Subcutaneous abdominal adipose tissue (tissue), 5 donors: ENCODE measurements around the gene XPC.

Experiments
- H3K27ac ChIP-seq: one replicate; pipeline ENCODE4 v1.7.0; 2013; ENCODE audit warnings: low read depth, mild to moderate bottlenecking, inconsistent platforms, low read length, moderate library complexity
- H3K27me3 ChIP-seq, 5 donors: one replicate each; pipeline ENCODE4 v1.7.0; 2013; ENCODE audit warnings: low read length in 5 of 5, inconsistent platforms in 1 of 5; ENCODE audit not compliant: control insufficient read depth in 5 of 5, insufficient read depth in 4 of 5
- H3K36me3 ChIP-seq, 5 donors: one replicate each; pipeline ENCODE4 v1.7.0; 2013; ENCODE audit warnings: low read length in 5 of 5; ENCODE audit not compliant: control insufficient read depth in 5 of 5, insufficient read depth in 5 of 5
- H3K4me1 ChIP-seq, 5 donors: one replicate each; pipeline ENCODE4 v1.7.0; 2013; ENCODE audit warnings: low read length in 5 of 5, mild to moderate bottlenecking in 3 of 5, moderate library complexity in 1 of 5; ENCODE audit not compliant: control insufficient read depth in 5 of 5, insufficient read depth in 5 of 5
- H3K4me3 ChIP-seq, 5 donors: one replicate each; pipeline ENCODE4 v1.7.0; 2013; ENCODE audit warnings: low read length in 5 of 5, low read depth in 1 of 5
- H3K9ac ChIP-seq, 5 donors: one replicate each; pipeline ENCODE4 v1.7.0; 2013; ENCODE audit warnings: low read length in 5 of 5, mild to moderate bottlenecking in 4 of 5, moderate library complexity in 3 of 5
- H3K9me3 ChIP-seq, 5 donors: one replicate each; pipeline ENCODE4 v1.7.0; 2013; ENCODE audit warnings: low read length in 5 of 5; ENCODE audit not compliant: control insufficient read depth in 5 of 5
- donor health status: healthy.
- donor health status: healthy.
- donor health status: healthy.
- donor health status: healthy.
- donor health status: healthy.

The XPC gene

DNA sequence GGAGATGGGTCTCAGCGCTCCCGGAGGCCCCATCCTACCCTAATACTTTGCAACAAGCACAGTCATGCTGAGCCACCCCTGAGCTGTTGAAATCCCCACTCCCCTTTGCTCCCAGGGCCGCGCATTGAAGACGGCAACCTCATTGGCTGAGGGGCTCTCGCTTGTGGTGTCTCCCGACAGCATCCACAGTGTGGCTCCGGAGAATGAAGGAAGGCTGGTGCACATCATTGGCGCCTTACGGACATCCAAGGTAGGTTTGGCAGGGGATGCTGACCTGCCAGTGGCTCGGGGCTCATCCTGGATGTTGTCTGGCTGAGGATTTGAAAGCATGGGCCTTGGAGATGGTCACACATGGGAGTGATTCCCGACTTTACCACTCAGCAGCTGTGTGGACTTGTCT lies 47.7 kb downstream of the XPC start:
- H3K27me3 ChIP-seq: no peaks in the 10 kb centered on the region
- H3K27ac ChIP-seq: no peak overlapping the region
- H3K9ac ChIP-seq: no peak overlapping the region
- no peak overlapping the region for H3K4me3 ChIP-seq
- no peaks in the 10 kb centered on the region for H3K9me3 ChIP-seq
- H3K4me1 ChIP-seq: peaks cover 9 to 37% (median 26%) of the 10 kb centered on the region in 5 donors
- H3K36me3 ChIP-seq: peaks cover 0 to 82% (median 75%) of the 10 kb centered on the region in 5 donors

- peaks cover 0 to 78% (median 70%) of the 10 kb centered on the region in 5 donors for H3K36me3 ChIP-seq
- no peaks in the 10 kb centered on the region for H3K27me3 ChIP-seq
- H3K4me3 ChIP-seq: no peak overlapping the region
- H3K27ac ChIP-seq: no peak overlapping the region
- peaks cover 9 to 42% (median 30%) of the 10 kb centered on the region in 5 donors for H3K4me1 ChIP-seq
- no peak overlapping the region for H3K9ac ChIP-seq
- H3K9me3 ChIP-seq: no peaks in the 10 kb centered on the region
These were observed 48.2 kb downstream of the XPC start for GRCh38 chr3:14130230-14130629.

DNA sequence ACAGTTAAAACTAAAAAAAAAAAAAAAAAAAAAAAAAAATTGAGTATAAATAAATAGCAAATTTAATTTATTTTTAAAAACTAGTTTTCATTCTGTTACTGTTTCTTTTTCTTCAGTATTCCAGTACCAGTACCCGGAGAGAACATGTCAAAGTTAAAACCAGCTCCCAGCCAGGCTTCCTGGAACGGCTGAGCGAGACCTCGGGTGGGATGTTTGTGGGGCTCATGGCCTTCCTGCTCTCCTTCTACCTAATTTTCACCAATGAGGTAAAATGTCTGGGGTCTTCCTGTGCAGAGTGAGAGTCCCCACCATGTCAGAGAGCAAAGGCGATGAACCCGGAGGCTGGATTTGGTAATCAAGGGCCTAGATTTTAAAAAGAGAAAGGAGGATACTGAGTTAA lies 49.1 kb downstream of the XPC start:
- no peaks in the 10 kb centered on the region for H3K27me3 ChIP-seq
- H3K9ac ChIP-seq: no peak overlapping the region
- H3K9me3 ChIP-seq: no peaks in the 10 kb centered on the region
- no peak overlapping the region for H3K4me3 ChIP-seq
- peaks cover 0 to 68% (median 61%) of the 10 kb centered on the region in 5 donors for H3K36me3 ChIP-seq
- H3K27ac ChIP-seq: no peak overlapping the region
- H3K4me1 ChIP-seq: peaks cover 9 to 44% (median 34%) of the 10 kb centered on the region in 5 donors

- H3K27me3 ChIP-seq: no peaks in the 10 kb centered on the region
- no peak overlapping the region for H3K9ac ChIP-seq
- H3K4me3 ChIP-seq: no peak overlapping the region
- peaks cover 0 to 63% (median 55%) of the 10 kb centered on the region in 5 donors for H3K36me3 ChIP-seq
- peaks cover 10 to 49% (median 38%) of the 10 kb centered on the region in 5 donors for H3K4me1 ChIP-seq
- H3K27ac ChIP-seq: no peak overlapping the region
- H3K9me3 ChIP-seq: no peaks in the 10 kb centered on the region
These were observed 49.7 kb downstream of the XPC start for GRCh38 chr3:14128724-14129123.

DNA sequence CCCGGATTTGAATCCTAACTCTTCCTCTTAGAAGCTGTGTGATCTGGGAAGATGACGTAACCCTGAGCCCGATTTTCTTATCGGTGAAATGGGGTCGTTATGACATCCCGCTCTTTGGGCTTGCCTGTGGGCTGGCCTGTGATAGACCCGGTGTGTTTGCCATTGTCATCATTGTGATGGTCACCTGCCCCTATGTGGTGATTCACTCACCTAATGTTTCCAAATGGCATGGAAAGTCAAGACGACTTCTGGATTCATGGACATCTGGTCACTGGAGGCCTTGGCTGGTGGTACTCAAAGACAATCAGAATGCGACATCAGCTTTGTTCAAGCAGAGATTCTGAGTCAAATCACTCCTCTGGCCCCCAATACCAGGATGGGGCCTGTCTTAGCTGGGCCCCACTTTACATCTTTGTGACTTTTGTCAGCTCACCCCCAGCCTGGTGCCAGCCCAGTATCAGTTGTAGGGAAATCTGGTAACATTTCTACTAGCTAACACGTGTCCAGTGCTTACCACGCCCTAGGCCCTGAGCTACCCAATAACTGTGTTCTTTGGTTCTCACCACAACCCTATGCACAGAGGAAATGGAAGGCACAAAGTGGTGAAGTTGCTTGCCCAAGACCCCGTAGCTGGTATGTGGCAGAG lies 50.8 kb downstream of the XPC start:
- H3K27ac ChIP-seq: no peak overlapping the region
- no peaks in the 10 kb centered on the region for H3K9me3 ChIP-seq
- H3K4me1 ChIP-seq: peaks cover 12 to 58% (median 43%) of the 10 kb centered on the region in 5 donors
- H3K27me3 ChIP-seq: no peaks in the 10 kb centered on the region
- no peak overlapping the region for H3K4me3 ChIP-seq
- peak overlapping the region in 1 of 5 donors; percentile 10 for H3K9ac ChIP-seq
- peaks cover 0 to 52% (median 44%) of the 10 kb centered on the region in 5 donors for H3K36me3 ChIP-seq

DNA sequence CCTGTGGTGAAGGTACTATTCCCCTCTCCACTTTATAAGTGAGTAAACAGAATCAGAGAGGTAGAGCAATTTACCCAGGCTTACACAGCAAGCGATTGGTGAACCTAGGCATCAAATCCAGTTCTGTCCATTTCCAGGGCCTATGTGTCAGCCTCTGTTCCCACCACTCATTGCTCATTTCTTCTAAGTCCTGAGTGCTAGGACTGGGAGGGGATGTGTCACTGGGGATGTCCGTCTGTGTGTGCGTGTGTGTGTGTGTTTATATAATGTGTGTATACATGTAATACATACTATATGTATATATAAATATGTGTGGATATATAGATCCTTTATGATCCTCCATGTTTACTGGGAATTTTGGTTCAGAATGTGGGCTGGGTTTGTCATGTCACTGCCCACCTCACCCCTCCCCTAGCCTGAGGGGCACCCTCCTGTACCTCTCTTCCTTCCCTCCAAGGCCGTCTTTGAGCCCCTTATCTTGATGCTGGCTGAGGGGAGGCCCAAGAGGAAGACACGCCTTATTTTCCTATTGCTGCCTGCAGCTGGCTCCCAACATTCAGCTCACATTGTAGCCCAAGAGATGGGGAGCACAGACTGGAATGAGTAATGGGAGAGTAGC lies 51.4 kb downstream of the XPC start:
- peaks cover 0 to 46% (median 38%) of the 10 kb centered on the region in 5 donors for H3K36me3 ChIP-seq
- H3K9me3 ChIP-seq: no peaks in the 10 kb centered on the region
- H3K4me3 ChIP-seq: peak overlapping the region; percentile 28 to 97 (median 95)
- H3K9ac ChIP-seq: peak overlapping the region in 3 of 5 donors; percentile 95 to 97 (median 96)
- peaks cover 12 to 58% (median 43%) of the 10 kb centered on the region in 5 donors for H3K4me1 ChIP-seq
- peak overlapping the region; percentile 95 for H3K27ac ChIP-seq
- H3K27me3 ChIP-seq: no peaks in the 10 kb centered on the region

- peaks cover 12 to 57% (median 43%) of the 10 kb centered on the region in 5 donors for H3K4me1 ChIP-seq
- H3K9me3 ChIP-seq: no peaks in the 10 kb centered on the region
- peak overlapping the region; percentile 93 to 97 (median 96) for H3K4me3 ChIP-seq
- H3K27ac ChIP-seq: peak overlapping the region; percentile 95
- H3K36me3 ChIP-seq: peaks cover 0 to 46% (median 31%) of the 10 kb centered on the region in 5 donors
- H3K27me3 ChIP-seq: no peaks in the 10 kb centered on the region
- H3K9ac ChIP-seq: peak overlapping the region; percentile 81 to 97 (median 95)
These were observed 52.1 kb downstream of the XPC start for GRCh38 chr3:14126017-14126886.

DNA sequence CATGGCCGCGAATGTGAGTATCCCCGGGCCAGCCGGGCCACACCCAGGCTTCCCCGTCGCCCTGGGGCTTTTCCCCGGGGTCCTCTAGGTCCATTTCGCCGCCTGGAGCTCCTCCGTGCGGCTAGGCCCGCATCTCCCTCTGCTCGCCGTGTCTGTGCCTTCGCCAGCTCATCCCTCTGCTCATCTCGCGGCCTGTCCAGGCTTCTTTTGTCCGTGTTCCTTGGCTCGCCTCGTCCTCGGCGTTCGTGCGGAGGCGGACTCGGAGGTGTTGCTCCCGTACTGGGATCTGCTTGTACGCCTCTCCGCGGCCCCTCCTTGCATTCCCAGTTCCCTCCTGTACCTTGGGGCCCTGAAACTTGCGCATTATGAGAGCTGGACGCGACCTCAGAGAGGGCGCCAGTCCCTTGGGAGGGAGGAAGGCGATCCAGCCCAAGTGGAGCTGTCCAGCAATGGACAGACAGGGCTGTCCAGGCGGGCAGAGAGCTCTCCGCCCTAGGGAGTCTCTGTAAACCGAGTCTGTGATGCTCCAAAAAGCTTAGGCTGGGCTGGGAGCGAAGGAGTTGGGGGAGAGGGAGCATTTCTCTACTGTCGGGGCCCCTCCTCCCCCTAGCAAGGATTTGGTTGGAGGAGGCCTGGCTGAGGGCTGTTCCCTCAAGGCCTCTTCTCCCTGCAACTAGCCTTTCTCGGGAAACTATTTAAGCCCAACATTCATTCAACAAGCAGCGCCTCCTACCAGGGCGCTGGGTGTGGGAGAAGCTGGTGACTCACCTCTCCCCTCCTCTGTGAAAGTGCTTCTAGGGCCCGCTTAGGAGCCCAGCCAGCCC lies 53.0 kb downstream of the XPC start:
- no peaks in the 10 kb centered on the region for H3K27me3 ChIP-seq
- H3K4me1 ChIP-seq: peaks cover 12 to 49% (median 40%) of the 10 kb centered on the region in 5 donors
- peak overlapping the region; percentile 57 to 97 (median 95) for H3K9ac ChIP-seq
- peaks cover 0 to 40% (median 25%) of the 10 kb centered on the region in 5 donors for H3K36me3 ChIP-seq
- peak overlapping the region; percentile 93 to 97 (median 96) for H3K4me3 ChIP-seq
- H3K27ac ChIP-seq: peak overlapping the region; percentile 95
- no peaks in the 10 kb centered on the region for H3K9me3 ChIP-seq

DNA sequence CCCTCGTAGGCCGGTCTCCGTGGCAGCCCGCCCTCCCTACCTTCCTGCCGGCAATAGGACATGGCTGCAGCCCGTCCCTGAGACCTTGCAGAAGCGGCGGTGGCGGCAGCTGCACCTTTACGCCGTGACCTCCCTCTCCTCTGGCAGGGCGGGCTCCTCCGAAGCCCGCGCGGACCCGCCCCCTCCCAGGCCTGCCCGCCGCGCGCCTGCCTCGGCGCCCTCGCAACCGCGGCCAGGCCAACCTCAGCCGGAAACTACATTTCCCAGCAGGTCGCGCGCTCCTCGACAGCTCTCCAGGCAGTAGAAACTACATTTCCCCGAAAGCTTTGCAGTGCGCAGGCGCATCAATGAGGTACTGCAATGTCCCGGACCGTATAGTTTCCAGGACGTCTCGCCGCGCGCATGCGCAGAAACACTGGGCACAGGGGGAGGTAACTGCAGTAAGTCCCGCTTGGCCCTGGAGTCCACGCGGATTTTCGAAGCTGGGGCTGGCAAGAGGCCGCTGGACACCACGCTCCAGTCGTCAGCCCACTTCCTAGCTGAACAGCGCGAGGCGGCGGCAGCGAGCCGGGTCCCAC lies 53.7 kb downstream of the XPC start, which contains the start of the genes CHCHD4 and TMEM43:
Gene CHCHD4, minus strand, starts transcription at position 256 of the 578 bp plus-strand sequence. Its CDS starts 194 bp downstream, at position 62.
Gene TMEM43, plus strand, starts transcription at position 438 of the 578 bp plus-strand sequence. CDS start 142 bp downstream, outside the sequence.
- peaks cover 0 to 39% (median 26%) of the 10 kb centered on the region in 5 donors for H3K36me3 ChIP-seq
- H3K9ac ChIP-seq: peak within 1 kb of the TSS; percentile 81 to 97 (median 95)
- no peaks in the 10 kb centered on the region for H3K9me3 ChIP-seq
- peak within 1 kb of the TSS; percentile 95 for H3K27ac ChIP-seq
- peak within 1 kb of the TSS; percentile 93 to 97 (median 96) for H3K4me3 ChIP-seq
- peaks cover 12 to 47% (median 36%) of the 10 kb centered on the region in 5 donors for H3K4me1 ChIP-seq
- no peaks in the 10 kb centered on the region for H3K27me3 ChIP-seq
